ENCODE measurements around the gene IPPK. TPM values are rescaled to one million over a fixed set of nuclear protein-coding genes. Genes with fewer than 3 reads are reported as not detected.
"Not testable (repeated sequence)": the region's sequence is repeated elsewhere in the genome, so short reads cannot be mapped to it uniquely, and the experiment has no call there.

Gene IPPK
- polyA plus RNA-seq, 3 donors = 12.9 to 13.3 (median 13.3) TPM

DNA sequence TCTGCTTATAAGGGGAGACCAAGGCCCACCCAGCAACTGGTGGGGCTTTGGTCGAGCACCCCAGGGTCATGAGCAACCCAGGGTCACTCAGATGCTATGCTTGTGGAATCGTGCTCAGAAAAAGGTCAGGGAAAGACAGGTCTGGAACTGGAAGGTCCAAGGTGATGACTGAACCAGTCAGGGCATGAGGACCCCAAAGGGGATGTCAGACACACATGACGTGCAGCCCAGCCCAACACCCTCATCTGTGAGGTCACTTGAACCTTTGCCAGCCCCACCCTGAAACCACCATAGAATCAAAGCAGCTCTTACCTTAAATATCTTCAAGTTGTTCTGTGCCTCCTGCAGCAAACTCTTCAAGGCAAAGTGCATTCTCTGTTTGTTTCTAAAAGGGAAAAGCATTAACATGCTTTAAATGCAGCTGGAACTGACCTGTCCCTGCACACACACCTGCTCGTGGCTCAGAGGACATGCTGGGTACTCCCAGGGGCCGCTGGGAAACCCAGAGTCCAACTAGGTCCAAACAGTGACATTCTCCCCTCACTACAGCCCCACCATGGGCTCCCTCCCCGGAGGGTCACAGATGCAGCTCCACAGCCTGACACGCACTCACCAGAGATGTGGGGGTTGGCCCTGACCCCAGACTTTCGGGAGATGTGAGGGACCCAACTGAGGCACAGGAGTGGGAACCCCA lies 29.4 kb downstream of the IPPK start:
- no peak for DNase-seq (ENCODE audit: low read depth in 3 of 3, low spot score in 2 of 3)

DNA sequence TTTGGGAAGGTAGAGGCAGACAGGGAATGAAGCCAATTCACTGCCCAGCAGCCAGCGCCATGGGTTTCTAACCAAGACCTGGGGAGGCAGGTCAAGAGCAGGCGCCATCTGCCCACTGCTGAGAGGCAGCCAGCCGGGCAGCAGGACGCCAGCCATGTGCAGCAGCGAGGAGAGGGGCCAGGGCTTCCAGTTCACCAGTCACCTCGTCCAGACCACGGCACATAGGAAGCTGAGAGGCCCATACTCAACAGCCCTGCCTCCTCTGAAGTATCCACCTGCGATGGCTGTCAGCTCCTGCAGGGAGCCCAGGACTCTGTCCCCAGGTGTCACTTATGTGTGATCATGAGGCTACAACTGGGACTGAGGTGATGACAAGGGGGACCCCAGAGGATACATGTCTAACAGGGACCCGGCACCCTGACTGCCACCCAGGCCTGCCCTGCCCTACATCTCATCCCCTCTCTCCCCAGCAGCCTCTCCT lies 30.1 kb downstream of the IPPK start:
- DNase-seq (ENCODE audit: low read depth in 3 of 3, low spot score in 2 of 3) = no peak

- DNase-seq (ENCODE audit: low read depth in 3 of 3, low spot score in 2 of 3) = no peak
Measured at GRCh38 chr9:92639124-92639523, 30.8 kb downstream of the IPPK start.

DNA sequence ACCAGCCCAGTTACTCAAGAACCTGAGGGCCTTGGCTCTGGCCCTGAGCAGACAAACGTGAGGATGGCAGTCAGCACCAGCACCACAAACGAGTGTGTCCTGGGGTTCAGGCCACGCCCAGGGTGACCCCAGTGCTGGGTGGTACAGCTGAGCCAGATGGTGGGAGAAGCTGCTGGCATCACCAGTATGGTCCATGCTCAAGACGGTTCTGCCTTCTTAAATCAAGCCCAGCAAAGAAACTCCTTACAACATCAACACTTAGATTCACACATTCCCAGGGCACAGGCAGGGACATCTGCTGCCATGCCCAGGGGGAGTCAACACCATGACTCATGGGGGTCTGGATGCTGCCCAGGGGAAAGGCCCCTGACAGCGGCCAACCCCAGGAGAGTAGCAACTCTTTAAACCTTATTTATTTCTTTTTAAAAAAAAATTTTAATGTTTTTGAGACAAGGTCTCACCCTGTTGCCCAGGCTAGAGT lies 31.3 kb downstream of the IPPK start:
- DNase-seq (ENCODE audit: low read depth in 3 of 3, low spot score in 2 of 3) = no peak

DNA sequence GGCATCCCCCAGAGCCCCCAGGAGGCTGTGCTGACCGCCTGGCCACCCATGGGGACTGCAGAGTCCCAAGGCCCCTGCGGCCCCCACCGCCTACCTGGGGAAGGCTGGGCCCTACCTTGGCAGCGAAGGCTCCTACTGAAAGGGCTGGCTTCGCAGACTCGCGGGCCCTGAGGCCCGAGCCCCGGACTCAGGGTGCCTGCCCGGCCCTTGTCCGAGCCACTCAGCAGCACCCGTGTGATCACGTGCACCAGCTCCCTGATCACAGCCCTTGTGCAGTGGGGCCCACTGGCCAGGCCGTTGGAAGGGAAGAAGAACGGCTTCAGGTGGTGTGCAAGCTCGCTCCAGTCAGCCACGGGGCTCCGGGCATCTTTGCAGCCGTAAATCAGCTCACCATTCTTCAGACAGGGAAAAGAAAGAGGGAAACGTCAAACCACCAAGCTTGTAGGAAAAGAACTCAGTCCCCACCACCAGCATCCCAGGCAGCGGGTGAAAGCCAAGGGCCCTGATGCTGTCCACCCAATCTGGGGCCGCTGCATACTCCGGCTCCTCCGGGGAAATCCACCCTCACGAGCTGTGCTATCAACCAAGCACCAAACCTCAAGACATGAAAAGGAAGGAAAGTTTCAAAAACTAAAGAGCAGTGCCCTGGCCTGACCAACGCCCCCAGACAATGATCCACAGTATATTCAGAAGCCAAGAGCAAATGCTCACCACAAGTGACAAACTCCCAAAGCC lies 31.9 kb downstream of the IPPK start:
- DNase-seq (ENCODE audit: low read depth in 3 of 3, low spot score in 2 of 3) = no peak

DNA sequence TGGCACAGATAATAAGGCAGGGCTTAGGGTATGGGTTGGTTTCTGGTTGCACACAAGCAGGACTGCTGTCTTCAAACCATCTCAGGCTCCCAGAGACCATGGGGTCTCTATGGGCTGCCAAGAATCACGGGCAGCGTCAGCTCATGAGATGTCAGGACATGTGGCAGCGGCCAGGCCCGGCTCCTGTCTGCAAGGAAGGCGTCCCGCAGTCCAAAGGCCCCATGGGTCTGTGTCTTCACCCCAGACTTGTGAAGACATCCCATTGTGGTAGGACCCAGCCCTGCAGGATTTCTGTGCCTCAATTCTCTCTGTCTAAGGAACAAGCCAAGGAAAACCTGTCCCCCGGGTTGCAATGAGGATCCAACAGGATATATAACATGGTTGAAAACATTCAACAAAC lies 32.6 kb downstream of the IPPK start:
- DNase-seq (ENCODE audit: low read depth in 3 of 3, low spot score in 2 of 3) = no peak

DNA sequence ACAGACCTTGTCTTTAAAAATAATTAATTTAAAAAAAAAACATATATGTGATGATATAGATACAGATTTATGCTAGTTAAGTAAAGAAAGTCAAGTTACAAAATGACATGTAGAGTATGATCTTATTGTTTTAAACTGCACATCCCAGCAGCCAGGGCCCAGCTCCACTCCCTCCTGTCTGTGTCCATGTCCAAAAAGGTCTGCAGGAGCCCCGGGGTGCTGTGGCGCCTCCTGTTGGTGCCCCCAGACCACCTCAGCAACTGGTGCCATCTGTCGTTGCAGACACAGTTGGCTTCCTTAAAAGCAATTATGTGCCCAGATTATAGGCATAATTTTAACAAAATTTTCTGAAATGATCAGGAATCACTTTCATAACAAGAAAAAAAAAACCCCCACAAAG lies 33.3 kb downstream of the IPPK start:
- no peak for DNase-seq (ENCODE audit: low read depth in 3 of 3, low spot score in 2 of 3)

GRCh38 chr9:92635760-92636159 lies 34.2 kb downstream of the IPPK start:
- DNase-seq (ENCODE audit: low read depth in 3 of 3, low spot score in 2 of 3) = no peak

DNA sequence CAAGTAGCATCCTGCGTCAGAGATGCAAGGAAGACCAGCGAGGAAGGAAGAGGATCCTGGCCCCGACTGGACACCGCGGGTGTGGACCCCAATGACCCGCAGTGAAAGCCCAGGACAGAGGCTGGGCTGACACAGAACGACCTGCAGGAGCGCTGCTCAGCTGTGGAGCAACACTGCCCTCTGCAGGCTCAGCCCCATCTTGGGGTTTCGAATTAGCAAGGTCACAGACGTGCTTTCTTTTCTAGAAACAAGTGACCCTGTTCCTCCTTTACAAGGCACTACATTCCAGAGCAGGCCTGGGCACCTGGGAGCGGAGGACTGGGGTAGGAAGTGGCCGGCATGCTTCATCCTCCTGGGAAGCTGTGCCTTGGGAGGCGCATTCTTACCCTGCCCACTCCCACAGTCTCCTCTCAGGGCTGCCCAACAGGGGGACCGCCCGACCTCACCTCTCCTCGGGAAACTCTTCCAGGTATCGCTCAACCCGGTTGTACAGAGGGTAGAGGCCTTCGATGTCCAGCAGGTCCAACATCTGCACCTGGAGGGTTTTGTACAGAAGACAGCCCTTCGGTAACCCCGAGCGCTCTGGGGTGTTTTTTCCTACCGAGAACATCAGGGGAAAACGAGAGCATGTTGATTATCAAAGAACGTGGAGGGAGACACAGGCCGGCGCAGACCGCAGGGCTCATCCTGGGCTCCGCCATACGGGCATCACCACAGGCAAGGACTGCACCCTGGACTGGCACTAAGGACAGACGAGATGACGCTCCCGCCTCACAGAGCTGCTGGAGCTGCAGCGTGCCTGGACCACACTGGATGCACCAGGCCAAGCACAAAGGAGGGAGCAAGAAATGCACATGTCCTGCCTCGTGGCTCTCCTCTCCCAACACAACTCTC lies 35.0 kb downstream of the IPPK start:
- DNase-seq (ENCODE audit: low read depth in 3 of 3, low spot score in 2 of 3) = peak; percentile 33 to 52 (median 46)

DNA sequence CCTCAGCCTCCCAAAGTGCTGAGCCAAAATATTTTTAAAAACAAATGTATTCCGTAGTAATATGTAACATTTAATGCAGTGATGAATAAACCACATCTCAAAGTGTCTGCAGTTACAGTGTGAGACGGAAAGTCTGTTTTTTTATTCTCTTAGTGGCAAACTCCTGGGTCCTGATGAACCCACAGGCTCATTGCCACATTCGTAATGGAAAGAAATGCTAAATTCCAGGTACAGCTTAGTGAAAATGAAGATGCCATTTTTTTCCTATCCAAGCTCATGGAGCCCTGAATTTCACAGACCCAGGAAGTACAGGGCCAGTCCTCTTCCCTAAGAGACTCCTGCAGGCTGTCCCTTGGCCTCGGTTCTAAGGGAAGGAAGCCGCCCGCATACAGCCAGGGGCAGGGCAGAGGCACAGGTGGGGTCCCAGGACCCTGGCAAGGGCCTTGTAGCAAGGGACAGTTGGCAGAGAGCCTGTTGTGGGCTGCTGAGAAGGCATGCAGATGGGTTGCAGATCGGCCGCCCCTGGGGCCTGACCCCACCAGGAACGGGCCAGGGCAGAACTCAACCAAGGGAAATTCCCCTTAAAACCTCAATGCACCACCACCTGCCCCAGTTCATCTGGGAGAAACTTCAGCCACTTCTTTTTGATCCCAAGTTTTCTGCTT lies 36.2 kb downstream of the IPPK start:
- no peak for DNase-seq (ENCODE audit: low read depth in 3 of 3, low spot score in 2 of 3)

DNA sequence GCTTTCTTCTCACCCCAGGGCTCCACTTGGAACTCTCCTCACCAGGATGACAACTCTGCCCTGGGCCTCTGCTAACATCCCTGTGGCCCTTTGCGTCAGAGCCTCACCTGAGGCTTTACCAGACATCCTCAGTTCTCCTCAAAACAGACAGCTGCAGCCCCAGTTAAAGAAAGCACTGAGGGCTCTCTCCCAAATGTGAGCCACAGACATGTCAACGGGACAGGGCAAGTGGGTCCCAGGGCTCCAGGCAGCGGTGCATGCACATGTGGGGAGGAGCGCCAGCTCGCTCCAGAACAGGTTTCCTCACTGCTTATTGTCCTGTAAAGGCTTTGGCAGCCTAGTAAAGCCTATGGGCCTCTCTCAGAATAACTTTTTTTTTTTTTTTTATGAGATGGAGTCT lies 37.3 kb downstream of the IPPK start:
- no peak for DNase-seq (ENCODE audit: low read depth in 3 of 3, low spot score in 2 of 3)

GRCh38 chr9:92631452-92632343 lies 38.2 kb downstream of the IPPK start:
- DNase-seq (ENCODE audit: low read depth in 3 of 3, low spot score in 2 of 3) = no peak

- DNase-seq (ENCODE audit: low read depth in 3 of 3, low spot score in 2 of 3) = no peak
Measured at GRCh38 chr9:92627651-92628050, 42.3 kb downstream of the IPPK start.

GRCh38 chr9:92626484-92626883 lies 43.4 kb downstream of the IPPK start:
- no peak for DNase-seq (ENCODE audit: low read depth in 3 of 3, low spot score in 2 of 3)

GRCh38 chr9:92623936-92624335 lies 46.0 kb downstream of the IPPK start:
- DNase-seq (ENCODE audit: low read depth in 3 of 3, low spot score in 2 of 3) = not testable (repeated sequence)

- DNase-seq (ENCODE audit: low read depth in 3 of 3, low spot score in 2 of 3) = no peak
Measured at GRCh38 chr9:92620845-92621244, 49.1 kb downstream of the IPPK start.

GRCh38 chr9:92619601-92620300 lies 50.2 kb downstream of the IPPK start:
- no peak for DNase-seq (ENCODE audit: low read depth in 3 of 3, low spot score in 2 of 3)

DNA sequence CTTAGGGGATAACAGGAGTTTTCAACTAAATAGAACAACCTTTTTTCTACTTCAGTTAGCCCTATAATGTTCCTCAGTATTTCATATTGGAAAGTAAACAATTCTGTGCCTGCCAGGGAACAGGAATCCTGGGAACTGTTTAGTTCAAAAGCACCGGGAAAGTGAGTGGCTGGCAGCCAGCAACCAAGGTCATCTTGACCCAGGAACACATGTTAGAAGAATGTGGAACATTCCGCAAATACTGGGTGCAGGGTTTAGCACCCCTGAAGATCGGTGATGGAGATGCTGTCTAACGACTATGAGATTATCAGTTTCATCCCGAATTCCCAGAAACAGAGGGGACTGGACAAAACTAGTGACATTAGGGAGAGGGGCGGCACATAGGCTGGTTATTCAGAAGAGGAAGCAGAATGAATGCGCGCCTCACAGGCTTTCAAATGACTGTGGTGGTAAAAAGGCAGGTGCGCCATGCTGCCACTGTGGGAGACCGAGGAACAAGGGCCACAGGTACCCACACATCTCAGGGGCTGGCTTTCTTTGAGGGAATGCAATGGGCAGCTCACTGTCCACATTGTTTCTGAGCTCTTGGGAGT lies 51.2 kb downstream of the IPPK start:
- no peak for DNase-seq (ENCODE audit: low read depth in 3 of 3, low spot score in 2 of 3)
